Psoas muscle (tissue), 8 donors: ENCODE data around the gene GPR45. TPM values are rescaled to one million over a fixed set of nuclear protein-coding genes. Genes with fewer than 3 reads are reported as not detected.

Experiments
- ATAC-seq, 4 donors: fragments of 200-7000 bp; cut with Tn5 transposase; one replicate each; pipeline ENCODE4 v1.9.1; 2020; ENCODE audit warnings: moderate library complexity in 3 of 4, mild to moderate bottlenecking in 2 of 4
- DNase-seq, 2 donors: peaks; one replicate each; pipeline ENCODE4 v3.0.0-alpha.2; 2020
- H3K27ac ChIP-seq: fragments of 200-600 bp; one replicate; pipeline ENCODE4 v1.8.0; 2022
- H3K27me3 ChIP-seq, 3 donors: fragments of 200-600 bp in 1 of 3; one replicate each; pipeline versions ENCODE4 v1.6.1 to v1.8.0; 2013 to 2022; ENCODE audit warnings: low read length in 2 of 3, mild to moderate bottlenecking in 2 of 3, moderate library complexity in 1 of 3; ENCODE audit not compliant: insufficient read depth in 3 of 3
- H3K36me3 ChIP-seq, 2 donors: fragments of 200-600 bp in 1 of 2; one replicate each; pipeline versions ENCODE4 v1.6.1 to v1.8.0; 2013 to 2022; ENCODE audit warnings: low read depth in 1 of 2, mild to moderate bottlenecking in 1 of 2, moderate library complexity in 1 of 2; ENCODE audit not compliant: insufficient read depth in 1 of 2
- H3K4me1 ChIP-seq: fragments of 200-600 bp; one replicate; pipeline ENCODE4 v1.8.0; 2022
- H3K4me3 ChIP-seq: fragments of 200-600 bp; one replicate; pipeline ENCODE4 v1.8.0; 2022; ENCODE audit warnings: mild to moderate bottlenecking
- H3K9me3 ChIP-seq: fragments of 200-600 bp; one replicate; pipeline ENCODE4 v1.8.0; 2022
- WGBS, 3 donors: extraction: QIAGEN DNeasy Blood & Tissue Kit; methylation state at CpG; one replicate each; pipeline versions ENCODE4 v1.1.6 to v1.1.7; 2013; 5-methylcytosine and 5-hydroxymethylcytosine counted together
- intact Hi-C, 2 donors: fragments of 100-400 bp; cut with DNase I; formaldehyde crosslinking; loops; one replicate each; pipeline versions ENCODE4 v1.11.0 to v1.14.2; 2022
- long read RNA-seq, 2 donors: library from polyadenylated mRNA; unstranded; transcript quantifications; one replicate each; pipeline ENCODE4 v2.0.0, GENCODE V29; 2021
- polyA plus RNA-seq, 3 donors: library from polyadenylated mRNA; stranded (reverse); fragments of 200-250 nt; gene quantifications; one replicate each; pipeline ENCODE4 v1.2.3, GENCODE V29; 2013
- total RNA-seq, 4 donors: library from RNA; stranded (reverse); fragmentation: NEBNext Ultra II Directional in 2 of 4; extraction: Animal tissue kit (Norgen Biotek cat#: 25700) in 2 of 4; gene quantifications; one replicate each; pipeline versions ENCODE4 v1.2.1 to v1.2.4, GENCODE V29; 2021 to 2023
- TF ChIP-seq, protein P1 (sequence below): fragments of 200-600 bp; IDR thresholded peaks from one replicate; pipeline ENCODE4 v1.8.0; 2022; ENCODE audit warnings: antibody characterized with exemption
- donor health status: healthy with polysubstance abuse.
- donor health status: DM: no; HTN: no; CAD: no; lungs with moderate emphysema.
- donor health status: Bipolar disorder and iron deficiency.
- donor health status: healthy.
- donor health status: DM: yes; HTN: yes; CAD: no.
- donor health status: DM: no; HTN: no; CAD: no.
- donor health status: DM: no; HTN: no; CAD: no.
- donor health status: DM: yes; HTN: yes; CAD: no.

GPR45 gene, protein sequence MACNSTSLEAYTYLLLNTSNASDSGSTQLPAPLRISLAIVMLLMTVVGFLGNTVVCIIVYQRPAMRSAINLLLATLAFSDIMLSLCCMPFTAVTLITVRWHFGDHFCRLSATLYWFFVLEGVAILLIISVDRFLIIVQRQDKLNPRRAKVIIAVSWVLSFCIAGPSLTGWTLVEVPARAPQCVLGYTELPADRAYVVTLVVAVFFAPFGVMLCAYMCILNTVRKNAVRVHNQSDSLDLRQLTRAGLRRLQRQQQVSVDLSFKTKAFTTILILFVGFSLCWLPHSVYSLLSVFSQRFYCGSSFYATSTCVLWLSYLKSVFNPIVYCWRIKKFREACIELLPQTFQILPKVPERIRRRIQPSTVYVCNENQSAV
- not detected for total RNA-seq
- under 1 TPM in 1 of 3 donors, not detected in 2; 0.03 TPM for polyA plus RNA-seq
- long read RNA-seq, donor 1, result 0 reads
- long read RNA-seq, donor 2, result 0 reads

DNA sequence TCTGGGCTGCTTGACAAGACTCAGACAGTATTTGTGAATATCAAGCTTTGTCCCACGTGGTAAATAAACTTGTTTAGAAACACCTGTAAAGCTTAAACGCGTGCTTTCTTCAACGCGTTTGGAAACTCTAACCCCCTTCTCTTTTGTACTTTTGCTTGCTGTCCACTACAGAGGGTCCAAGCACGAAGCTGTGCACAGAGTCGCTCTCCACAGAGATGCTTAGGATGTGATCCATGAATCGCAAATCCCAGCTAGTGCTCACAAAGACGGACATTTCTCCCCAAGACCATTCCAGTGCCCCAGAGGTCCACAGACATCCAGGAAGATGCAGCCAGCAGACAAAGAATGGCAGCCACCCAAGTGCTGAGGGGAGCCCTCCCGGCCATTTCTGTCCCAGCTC, at the start of gene GPR45:
TSS of gene GPR45 (plus strand) at position 301 of the 400 bp plus-strand sequence. CDS start 116 bp downstream, outside the sequence.
- DNase-seq (no peak), ATAC-seq (no peak)
- no peaks in the 10 kb centered on the region for H3K27me3 ChIP-seq
- intact Hi-C loops, result no loop called here
- H3K9me3 ChIP-seq, result no peaks in the 10 kb centered on the region
- TF ChIP-seq, protein P1, sequence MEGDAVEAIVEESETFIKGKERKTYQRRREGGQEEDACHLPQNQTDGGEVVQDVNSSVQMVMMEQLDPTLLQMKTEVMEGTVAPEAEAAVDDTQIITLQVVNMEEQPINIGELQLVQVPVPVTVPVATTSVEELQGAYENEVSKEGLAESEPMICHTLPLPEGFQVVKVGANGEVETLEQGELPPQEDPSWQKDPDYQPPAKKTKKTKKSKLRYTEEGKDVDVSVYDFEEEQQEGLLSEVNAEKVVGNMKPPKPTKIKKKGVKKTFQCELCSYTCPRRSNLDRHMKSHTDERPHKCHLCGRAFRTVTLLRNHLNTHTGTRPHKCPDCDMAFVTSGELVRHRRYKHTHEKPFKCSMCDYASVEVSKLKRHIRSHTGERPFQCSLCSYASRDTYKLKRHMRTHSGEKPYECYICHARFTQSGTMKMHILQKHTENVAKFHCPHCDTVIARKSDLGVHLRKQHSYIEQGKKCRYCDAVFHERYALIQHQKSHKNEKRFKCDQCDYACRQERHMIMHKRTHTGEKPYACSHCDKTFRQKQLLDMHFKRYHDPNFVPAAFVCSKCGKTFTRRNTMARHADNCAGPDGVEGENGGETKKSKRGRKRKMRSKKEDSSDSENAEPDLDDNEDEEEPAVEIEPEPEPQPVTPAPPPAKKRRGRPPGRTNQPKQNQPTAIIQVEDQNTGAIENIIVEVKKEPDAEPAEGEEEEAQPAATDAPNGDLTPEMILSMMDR, result no peak
- no peaks in the 10 kb centered on the region for H3K36me3 ChIP-seq
- 84 to 87% (median 84%) methylated on average over 10 of the region's 10 CpGs for WGBS, 3 donors
- no peak within 1 kb of the TSS for H3K4me3 ChIP-seq
- H3K4me1 ChIP-seq, result no peaks in the 10 kb centered on the region
- no peak within 1 kb of the TSS for H3K27ac ChIP-seq

DNA sequence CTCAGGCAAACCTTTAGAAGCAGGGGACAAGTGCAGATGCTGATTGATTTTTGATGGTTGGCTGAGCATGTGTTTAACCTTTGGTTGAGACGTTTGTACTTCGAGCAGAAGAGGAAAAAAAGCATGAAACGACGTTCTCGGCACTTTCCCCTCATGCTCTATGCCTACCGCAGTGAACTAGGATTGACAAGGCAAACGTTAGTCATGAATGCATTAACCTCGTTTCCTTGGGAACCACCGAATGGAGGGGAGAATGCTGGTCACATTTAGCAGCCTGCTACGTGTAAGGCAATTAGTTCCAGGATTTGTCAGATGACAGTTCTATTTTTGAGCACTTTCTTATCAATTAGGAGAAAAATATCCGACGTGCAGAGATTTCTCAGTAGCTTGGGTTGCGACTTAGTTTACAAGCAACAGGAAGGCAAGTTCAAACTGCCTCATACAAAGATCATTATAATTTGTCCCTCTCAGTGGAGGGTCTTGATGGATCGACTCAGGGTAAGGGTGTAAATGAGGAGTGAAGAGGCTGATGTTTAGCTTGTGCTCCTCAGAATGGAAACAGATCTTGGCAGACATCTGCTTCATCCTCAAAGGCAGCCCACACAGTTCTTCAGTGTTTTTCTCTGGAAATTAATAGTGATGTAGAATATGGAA, 47.4 kb upstream of the GPR45 start:
- H3K9me3 ChIP-seq, result no peaks in the 10 kb centered on the region
- H3K36me3 ChIP-seq, result no peaks in the 10 kb centered on the region
- intact Hi-C loops, result no loop called here
- WGBS, 3 donors, result 24 to 27% (median 26%) methylated on average over 14 of the region's 14 CpGs
- H3K4me3 ChIP-seq, result no peak overlapping the region
- no peak overlapping the region for H3K27ac ChIP-seq
- ATAC-seq (no peak), DNase-seq (no peak)
- H3K4me1 ChIP-seq, result no peaks in the 10 kb centered on the region
- TF ChIP-seq, protein P1, result no peak
- H3K27me3 ChIP-seq, result peaks cover 0 to 4% (median 0%) of the 10 kb centered on the region in 3 donors

DNA sequence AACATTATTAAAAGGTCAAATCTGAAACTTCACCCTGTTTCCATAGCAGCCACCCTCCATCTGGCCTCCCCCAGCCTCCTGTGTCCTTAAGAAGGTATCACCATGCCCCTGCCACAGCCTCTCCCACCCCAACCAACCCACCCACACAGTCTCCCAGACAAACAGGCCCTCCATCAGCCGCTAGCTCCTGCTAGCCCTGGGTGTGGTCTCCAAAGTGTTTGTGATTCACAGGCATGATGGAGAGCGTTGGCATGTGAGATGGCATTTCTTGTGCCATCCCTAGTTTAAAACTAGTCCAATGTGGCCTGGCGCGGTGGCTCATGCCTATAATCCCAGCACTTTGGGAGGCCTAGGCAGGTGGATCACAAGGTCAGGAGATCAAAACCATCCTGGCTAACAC, 44.9 kb upstream of the GPR45 start:
- DNase-seq (no peak), ATAC-seq (no peak)
- Histone ChIP-seq H3K27ac (no peak overlapping the region), H3K27me3 (no peaks in the 10 kb centered on the region), H3K9me3 (no peaks in the 10 kb centered on the region), H3K4me3 (no peak overlapping the region), H3K36me3 (no peaks in the 10 kb centered on the region), H3K4me1 (no peaks in the 10 kb centered on the region)
- TF ChIP-seq, protein P1, result no peak
- WGBS, 3 donors, result 92 to 94% (median 93%) methylated on average over 4 of the region's 4 CpGs
- intact Hi-C loops, result no loop called here

DNA sequence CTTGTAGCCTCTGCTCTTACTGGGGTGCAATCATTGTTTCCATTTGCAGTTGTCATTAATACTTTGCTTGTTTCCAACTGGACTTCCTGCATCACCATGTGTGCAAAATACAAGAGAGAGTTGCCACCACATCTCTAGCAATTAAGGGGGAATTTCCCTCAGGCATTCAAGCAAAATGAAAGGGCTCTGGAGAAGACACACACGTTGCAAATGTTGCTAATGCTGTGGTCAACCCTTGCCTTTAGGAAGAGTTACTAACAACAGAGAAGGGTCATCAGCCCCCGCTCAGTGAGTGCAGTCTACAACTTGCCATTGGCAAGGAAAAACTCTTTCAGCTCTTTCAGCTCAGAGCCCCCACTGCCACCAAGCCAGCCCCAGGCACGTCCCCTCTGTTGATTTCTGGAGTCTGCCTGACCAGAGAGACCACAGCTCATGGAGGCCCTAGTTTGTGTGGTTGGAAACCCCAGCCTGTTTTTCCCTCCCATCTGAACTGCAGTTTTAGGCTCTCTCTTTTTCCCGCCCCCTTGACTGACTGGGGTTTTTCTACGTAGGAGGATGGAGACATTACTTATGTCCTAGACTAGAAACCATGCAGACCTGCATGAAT, 25.9 kb upstream of the GPR45 start:
- TF ChIP-seq, protein P1, result no peak
- no peak for DNase-seq
- intact Hi-C loops, result no loop called here
- Histone ChIP-seq H3K36me3 (no peaks in the 10 kb centered on the region), H3K4me1 (no peaks in the 10 kb centered on the region), H3K27ac (no peak overlapping the region), H3K9me3 (no peaks in the 10 kb centered on the region), H3K27me3 (no peaks in the 10 kb centered on the region), H3K4me3 (no peak overlapping the region)
- no peak for ATAC-seq
- 60 to 71% (median 63%) methylated on average over 5 of the region's 5 CpGs for WGBS, 3 donors
